GM21717 (cell line): ENCODE measurements around the gene DEFB108B.
"Not testable (repeated sequence)": the region's sequence is repeated elsewhere in the genome, so short reads cannot be mapped to it uniquely, and the experiment has no call there.

ENCODE experiments used
- ATAC-seq: cut with Tn5 transposase; IDR thresholded peaks from one replicate; pipeline ENCODE4 v1.9.1; 2021; ENCODE audit warnings: mild to moderate bottlenecking, moderate library complexity; ENCODE audit not compliant: unreplicated experiment

DEFB108B gene

DNA sequence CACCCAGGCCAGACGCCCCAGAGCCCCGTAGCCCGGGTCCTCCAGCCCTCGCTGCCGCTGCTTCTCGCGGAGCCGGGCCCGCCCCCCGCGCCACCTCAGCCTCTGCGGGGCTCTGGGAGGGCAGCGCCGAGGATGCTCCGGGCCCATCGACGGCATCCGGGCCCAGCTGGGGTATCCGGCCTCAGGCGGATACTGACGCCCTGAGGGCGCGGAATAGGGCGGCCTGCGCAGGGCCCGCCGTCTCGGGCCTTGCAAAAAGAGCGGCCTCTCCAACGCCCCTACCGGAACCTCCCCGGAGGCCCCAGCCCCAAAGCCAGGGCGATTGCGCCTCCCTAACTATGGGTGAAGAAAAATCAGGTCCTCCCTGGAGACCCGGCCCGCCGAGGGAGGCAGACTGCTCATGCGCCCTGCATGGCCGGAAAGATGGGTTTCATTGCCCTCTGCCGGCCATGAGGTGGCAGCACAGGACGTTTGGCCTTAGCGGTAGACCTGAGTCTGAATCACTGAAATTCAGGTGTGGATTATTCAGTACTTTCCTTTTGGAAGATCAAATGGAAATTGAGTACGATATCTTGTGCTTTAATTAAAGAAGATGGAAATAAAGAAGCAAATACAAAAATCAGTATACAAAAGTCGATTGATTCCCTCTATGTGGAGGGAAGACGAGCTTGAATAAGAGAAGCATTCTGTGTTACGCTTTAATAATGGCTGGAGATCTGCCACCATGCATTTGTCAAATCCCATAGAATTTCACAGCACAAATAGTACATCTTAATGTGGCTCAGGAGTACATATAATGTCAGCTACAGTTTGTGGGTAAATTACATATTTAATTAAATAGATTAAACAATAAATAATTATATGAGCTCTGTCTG, 19.3 kb upstream of the DEFB108B start:
- ATAC-seq = not testable (repeated sequence)

DNA sequence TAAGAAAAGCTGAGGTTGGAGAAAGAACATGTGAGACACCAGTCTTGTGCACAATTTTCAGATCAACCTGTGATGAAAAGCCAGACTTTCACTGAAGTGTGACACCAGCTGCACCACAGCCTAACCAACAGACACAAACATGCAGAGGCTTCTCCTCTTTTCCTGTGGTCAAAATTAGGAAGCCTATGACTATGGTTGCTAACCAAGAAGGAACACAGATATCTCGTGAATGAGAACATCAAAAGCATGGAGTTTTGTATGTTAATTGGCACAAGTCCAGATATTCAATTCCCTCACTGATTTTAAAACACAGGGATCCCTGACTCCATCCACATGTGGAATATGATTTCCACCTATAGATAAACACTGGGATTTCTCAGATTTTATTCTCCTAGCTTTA, 11.5 kb upstream of the DEFB108B start:
- ATAC-seq = not testable (repeated sequence)

DNA sequence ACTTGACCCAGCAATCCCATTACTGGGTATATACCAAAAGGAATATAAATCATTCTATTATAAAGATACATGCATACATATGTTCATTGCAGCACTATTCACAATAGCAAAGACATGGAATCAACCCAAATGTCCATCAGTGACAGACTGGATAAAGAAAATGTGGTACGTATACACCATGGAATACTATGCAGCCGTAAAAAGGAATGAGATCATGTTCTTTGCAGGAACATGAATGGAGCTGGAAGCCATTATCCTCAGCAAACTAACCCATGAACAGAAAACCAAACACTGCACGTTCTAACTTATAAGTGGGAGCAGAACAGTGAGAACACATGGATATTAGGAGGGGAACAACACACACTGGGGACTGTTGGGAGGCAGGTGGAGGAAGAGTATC, 3.8 kb upstream of the DEFB108B start:
- ATAC-seq = not testable (repeated sequence)

DNA sequence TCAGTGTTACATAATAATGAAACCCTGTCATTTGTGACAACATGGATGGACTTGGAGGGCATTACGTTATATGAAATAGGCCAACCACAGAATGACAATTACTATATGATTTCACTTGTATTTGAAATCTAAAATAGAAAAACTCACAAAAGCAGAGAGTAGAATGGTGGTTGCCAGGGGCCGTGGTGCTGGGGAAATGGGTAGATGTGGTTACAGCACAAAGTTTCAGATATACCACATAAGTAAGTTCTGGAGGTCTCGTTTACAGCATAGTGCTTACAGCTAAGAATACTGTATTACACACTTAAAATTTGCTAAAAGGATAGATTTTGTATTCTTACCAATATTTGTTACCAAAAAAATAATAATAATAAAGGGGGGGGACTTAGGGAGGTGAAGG, 3.3 kb upstream of the DEFB108B start:
- not testable (repeated sequence) for ATAC-seq

DNA sequence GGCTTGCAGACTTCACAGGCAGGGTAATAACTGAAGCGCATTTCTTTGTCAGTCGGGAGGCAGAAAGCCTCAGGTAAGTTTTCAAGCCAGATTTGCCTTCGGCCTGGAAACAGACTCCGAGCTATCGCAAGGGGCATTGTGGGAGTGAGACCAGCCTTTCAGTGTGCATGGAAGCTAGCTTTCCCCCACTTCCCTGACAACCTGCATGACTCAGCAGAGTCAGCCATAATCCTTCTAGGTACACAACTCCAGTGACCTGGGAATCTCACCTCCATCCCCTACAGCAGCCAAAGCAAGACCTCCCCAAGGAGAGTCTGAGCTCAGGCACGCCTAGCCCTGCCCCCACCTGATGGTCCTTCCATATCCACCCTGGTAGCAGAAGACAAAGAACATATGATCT, 9.7 kb downstream of the DEFB108B start:
- ATAC-seq = not testable (repeated sequence)

- not testable (repeated sequence) for ATAC-seq
These were observed 10.4 kb downstream of the DEFB108B start for GRCh38 chr11:71843355-71843754.

DNA sequence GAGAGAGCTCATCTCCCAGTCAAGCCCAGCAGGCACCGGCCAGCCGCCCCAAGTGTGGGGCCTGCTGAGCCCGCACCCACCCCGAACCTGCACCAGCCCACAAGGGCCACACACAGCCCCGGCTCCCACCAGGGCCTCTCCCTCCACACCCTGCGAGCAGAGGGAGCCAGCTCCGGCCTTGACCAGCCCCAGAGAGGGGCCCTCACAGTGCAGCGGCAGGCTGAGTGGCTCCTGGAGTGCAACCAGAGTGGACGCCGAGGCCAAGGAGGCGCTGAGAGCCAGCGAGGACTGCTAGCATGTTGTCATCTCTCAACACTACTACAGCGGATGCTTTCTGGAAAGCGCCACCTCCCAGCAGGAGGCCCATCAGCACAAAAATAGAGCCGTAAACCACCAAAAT, 10.9 kb downstream of the DEFB108B start:
- no peak for ATAC-seq

- ATAC-seq = not testable (repeated sequence)
These were observed 20.9 kb downstream of the DEFB108B start for GRCh38 chr11:71853895-71854294.

- not testable (repeated sequence) for ATAC-seq
These were observed 22.9 kb downstream of the DEFB108B start for GRCh38 chr11:71855880-71856279.

- not testable (repeated sequence) for ATAC-seq
These were observed 27.8 kb downstream of the DEFB108B start for GRCh38 chr11:71860835-71861234.

DNA sequence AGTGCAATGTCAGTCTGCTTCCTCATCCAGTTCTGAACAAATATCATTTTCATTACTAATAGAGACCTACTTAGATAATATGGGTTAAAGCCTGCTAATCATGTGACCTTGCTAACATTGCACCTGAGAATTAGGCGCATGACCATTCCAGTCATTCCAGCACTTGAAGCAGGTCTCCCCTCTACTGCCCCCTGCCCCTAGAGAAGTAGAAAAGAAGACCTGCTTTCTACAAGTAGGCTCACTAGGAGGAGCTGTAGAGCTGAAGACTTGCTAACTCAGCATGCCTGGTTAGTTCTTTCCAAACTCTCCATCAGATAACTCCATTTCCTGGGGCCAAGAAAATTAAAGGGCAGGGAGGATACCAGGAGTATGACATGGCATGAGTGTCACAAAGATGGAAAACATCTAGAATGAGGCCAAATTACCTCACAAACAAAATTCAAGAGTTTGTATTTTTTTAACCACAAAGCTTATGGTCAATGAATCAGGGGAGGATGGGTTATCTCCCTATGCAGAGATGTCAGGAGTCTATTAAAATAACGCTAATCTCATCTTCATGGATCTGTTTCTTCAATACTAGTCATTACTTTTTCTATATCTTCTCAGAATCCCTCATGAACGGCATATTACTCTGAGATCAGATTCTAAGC, 31.1 kb downstream of the DEFB108B start:
- not testable (repeated sequence) for ATAC-seq

- not testable (repeated sequence) for ATAC-seq
These were observed 34.2 kb downstream of the DEFB108B start for GRCh38 chr11:71867209-71867608.

DNA sequence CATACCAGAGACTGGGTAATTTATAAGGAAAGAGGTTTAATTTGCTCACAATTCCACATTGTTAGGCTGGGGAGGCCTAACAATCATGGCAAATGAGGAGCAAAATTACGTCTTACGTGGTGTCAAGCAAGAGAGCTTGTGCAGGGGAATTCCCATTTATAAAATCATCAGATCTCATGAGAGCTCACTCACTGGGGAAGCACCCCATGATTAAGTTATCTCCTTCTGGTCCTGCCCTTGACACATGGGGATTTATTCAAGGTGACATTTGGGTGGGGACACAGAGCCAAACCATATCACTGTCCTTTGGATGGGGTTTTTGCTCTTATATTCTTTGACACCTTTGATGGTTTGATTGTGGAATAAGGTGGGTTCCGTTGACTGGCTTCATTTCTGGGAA, 36.9 kb downstream of the DEFB108B start:
- not testable (repeated sequence) for ATAC-seq

DNA sequence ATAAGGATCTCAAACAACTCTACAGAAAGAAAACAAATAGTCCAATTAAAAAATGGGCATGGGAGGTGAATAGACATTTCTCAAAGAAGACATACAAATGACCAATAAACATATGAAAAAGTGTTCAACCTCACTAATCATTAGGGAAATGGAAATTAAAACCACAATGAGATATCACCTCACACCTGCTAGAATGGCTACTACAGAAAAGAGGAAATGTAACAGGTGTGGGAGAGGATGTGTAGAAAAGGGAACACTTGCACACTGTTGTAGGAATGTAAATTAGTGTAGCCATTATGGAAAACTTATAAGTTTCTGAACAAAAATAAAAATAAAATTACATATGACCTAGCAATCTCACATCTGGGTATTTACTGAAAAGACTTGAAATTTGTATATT, 37.7 kb downstream of the DEFB108B start:
- ATAC-seq = not testable (repeated sequence)

DNA sequence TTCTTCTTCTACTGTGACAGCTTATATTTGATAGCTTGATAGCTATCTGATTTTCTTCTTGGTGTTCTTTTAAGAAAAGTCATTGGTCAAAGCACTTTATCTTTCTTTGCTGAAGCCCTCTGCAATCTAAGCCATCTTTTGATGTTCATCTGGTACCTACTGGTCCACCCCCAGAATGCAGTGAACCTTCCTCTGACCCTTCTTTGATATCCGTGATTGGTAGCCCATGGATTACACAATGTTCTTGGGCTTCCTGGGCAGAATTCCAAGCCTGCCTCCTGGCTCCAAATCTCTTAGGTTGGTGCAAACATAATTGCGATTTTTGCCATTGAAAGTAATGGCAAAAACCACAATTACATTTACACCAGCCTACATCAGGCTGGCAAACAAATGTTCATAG, 43.3 kb downstream of the DEFB108B start:
- ATAC-seq = not testable (repeated sequence)

- ATAC-seq = not testable (repeated sequence)
These were observed 45.1 kb downstream of the DEFB108B start, which contains the start of gene DEFB131B for GRCh38 chr11:71878059-71878458. Gene DEFB131B, plus strand, starts transcription at chr11:71878453. Its CDS starts 0 bp downstream, at chr11:71878453.

DNA sequence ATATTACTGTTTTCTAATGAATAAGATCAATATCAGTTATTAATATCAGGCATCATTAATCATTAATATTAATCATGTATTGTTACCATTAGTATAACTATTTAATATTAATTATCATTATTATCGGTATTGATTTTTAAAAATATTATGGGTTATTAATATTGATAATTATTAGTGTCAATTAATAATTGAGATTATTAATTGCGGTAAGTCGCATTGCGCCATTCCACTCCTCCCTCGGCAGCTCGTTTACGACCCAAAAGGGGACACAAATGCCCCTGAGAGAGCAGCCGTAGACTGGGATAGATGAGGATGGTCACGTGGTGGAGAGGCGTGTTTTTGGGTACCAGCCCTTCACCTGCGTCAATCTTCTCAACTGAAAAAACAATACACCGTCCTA, 52.8 kb downstream of the DEFB108B start:
- ATAC-seq = not testable (repeated sequence)
